HCT116 (cell line): ENCODE results near the gene EPSTI1. TPM values are rescaled to one million over a fixed set of nuclear protein-coding genes. Genes with fewer than 3 reads are reported as not detected.

Experiments used
- ATAC-seq: fragments of 200-7000 bp; cut with Tn5 transposase; 2 replicates; pipeline ENCODE4 v1.9.1; 2020; ENCODE audit warnings: mild to moderate bottlenecking, moderate library complexity
- BruUV-seq: library from RNA; stranded (reverse); fragments of 400-500 nt; replicated peaks from 2 replicates; lab custom pipeline; 2021; lab: Mats Ljungman, UMichigan
- CTCF ChIA-PET: fragments of 300-600 bp; sonication (Branson Sonifier 250); formaldehyde crosslinking; loops from one replicate; lab custom pipeline; 2021; ENCODE audit warnings: antibody characterized with exemption; lab: Charles Lee
- POLR2A ChIA-PET: fragments of 300-600, 350-600 bp; sonication (Branson Sonifier 250); formaldehyde crosslinking; loops from one replicate; lab custom pipeline; 2021; ENCODE audit warnings: antibody characterized with exemption; lab: Charles Lee
- RAD21 ChIA-PET, 2 experiments: fragments of 300-600 bp; sonication (Branson Sonifier 250); formaldehyde crosslinking; loops; one replicate each; lab custom pipeline; 2023; ENCODE audit warnings: low total read pairs in 2 of 2; ENCODE audit not compliant: uncharacterized antibody in 2 of 2, unreplicated experiment in 2 of 2, low non-redundant PET in 1 of 2; lab: Charles Lee
- DNase-seq: peaks from one replicate; pipeline ENCODE4 v3.0.0-alpha.2; 2010; ENCODE audit warnings: low read depth, low spot score
- H2AFZ ChIP-seq: fragments of 200-600 bp; shearing (Covaris generic), sonication (generic); 2 replicates; pipeline ENCODE4 v1.6.1; 2017; ENCODE audit warnings: low read depth, mixed run types, mixed read lengths, antibody characterized with exemption, low read length; ENCODE audit not compliant: poor library complexity, severe bottlenecking
- H3K27ac ChIP-seq: 2 replicates; pipeline ENCODE4 v1.5.1; 2012; ENCODE audit warnings: low read depth, low read length
- H3K27me3 ChIP-seq: fragments of 200-600 bp; sonication (generic); 2 replicates; pipeline ENCODE4 v1.6.1; 2016; ENCODE audit warnings: mixed run types, low read length, mixed read lengths; ENCODE audit not compliant: insufficient read depth
- H3K36me3 ChIP-seq, 2 experiments: fragments of 200-500 bp in 1 of 2; fragments of 200-600 bp in 1 of 2; sonication (Bioruptor generic) in 1 of 2; sonication (generic) in 1 of 2; 2 replicates each; pipeline versions ENCODE4 v1.5.1 to v1.6.1; 2014 to 2016; ENCODE audit warnings: low read length in 2 of 2, inconsistent platforms in 1 of 2, mixed read lengths in 1 of 2, mixed run types in 1 of 2; ENCODE audit not compliant: insufficient read depth in 2 of 2, control insufficient read depth in 1 of 2
- H3K4me1 ChIP-seq, 2 experiments: fragments of 200-600 bp in 1 of 2; sonication (generic) in 1 of 2; 2 replicates each; pipeline versions ENCODE4 v1.5.1 to v1.6.1; 2012 to 2017; ENCODE audit warnings: low read length in 2 of 2, inconsistent platforms in 1 of 2, mild to moderate bottlenecking in 1 of 2, mixed read lengths in 1 of 2, mixed run types in 1 of 2, moderate library complexity in 1 of 2; ENCODE audit not compliant: insufficient read depth in 2 of 2, control insufficient read depth in 1 of 2
- H3K4me2 ChIP-seq: fragments of 200-600 bp; sonication (generic); 2 replicates; pipeline ENCODE4 v1.6.1; 2017; ENCODE audit warnings: mixed run types, low read length, mixed read lengths
- H3K4me3 ChIP-seq, 2 experiments: fragments of 200-600 bp in 1 of 2; sonication (generic) in 1 of 2; replicated peaks in 1 of 2; 2 replicates each; pipeline ENCODE4 v1.5.1; 2011 to 2016; ENCODE audit warnings: low read length in 2 of 2, control low read depth in 1 of 2, low read depth in 1 of 2, mild to moderate bottlenecking in 1 of 2, mixed read lengths in 1 of 2, mixed run types in 1 of 2
- H3K79me2 ChIP-seq: fragments of 200-600 bp; sonication (generic); 2 replicates; pipeline ENCODE4 v1.6.1; 2017; ENCODE audit warnings: mild to moderate bottlenecking, mixed run types, low read length, moderate library complexity, mixed read lengths; ENCODE audit not compliant: insufficient read depth
- H3K9ac ChIP-seq: fragments of 200-600 bp; sonication (generic); 2 replicates; pipeline ENCODE4 v1.6.1; 2016; ENCODE audit warnings: low read length, mixed read lengths
- H3K9me2 ChIP-seq: fragments of 200-600 bp; sonication (generic), shearing (Covaris generic); 2 replicates; pipeline ENCODE4 v1.6.1; 2017; ENCODE audit warnings: mixed run types, mild to moderate bottlenecking, moderate library complexity; ENCODE audit not compliant: insufficient read depth
- H3K9me3 ChIP-seq, 2 experiments: fragments of 200-500 bp in 1 of 2; fragments of 200-600 bp in 1 of 2; sonication (Bioruptor generic) in 1 of 2; sonication (generic) in 1 of 2; 2 replicates each; pipeline ENCODE4 v1.6.1; 2014 to 2017; ENCODE audit warnings: low read length in 2 of 2, mixed read lengths in 2 of 2, inconsistent platforms in 1 of 2, low read depth in 1 of 2, mild to moderate bottlenecking in 1 of 2, mixed run types in 1 of 2, moderate library complexity in 1 of 2; ENCODE audit not compliant: control insufficient read depth in 1 of 2, insufficient read depth in 1 of 2
- H4K20me1 ChIP-seq: fragments of 200-600 bp; sonication (generic), shearing (Covaris generic); 2 replicates; pipeline ENCODE4 v1.6.1; 2017; ENCODE audit warnings: mixed run types, mild to moderate bottlenecking, moderate library complexity; ENCODE audit not compliant: insufficient read depth
- CBX3 ChIP-seq: IDR thresholded peaks from 2 replicates; pipeline ENCODE4 v1.6.1; 2012; ENCODE audit warnings: low read depth
- CEBPB ChIP-seq: IDR thresholded peaks from 2 replicates; pipeline ENCODE4 v1.6.1; 2012; ENCODE audit warnings: low read depth
- EGR1 ChIP-seq: IDR thresholded peaks from 2 replicates; pipeline ENCODE4 v1.6.1; 2012; ENCODE audit warnings: low read depth
- ELF1 ChIP-seq: IDR thresholded peaks from 2 replicates; pipeline ENCODE4 v1.6.1; 2012; ENCODE audit warnings: low read depth, borderline replicate concordance
- EZH2 ChIP-seq: fragments of 200-600 bp; sonication (generic); IDR thresholded peaks from 2 replicates; pipeline ENCODE4 v1.6.1; 2017; ENCODE audit warnings: antibody characterized with exemption, mixed run types
- EZH2phosphoT487 ChIP-seq: fragments of 200-600 bp; IDR thresholded peaks from 2 replicates; pipeline ENCODE4 v1.6.1; 2018; ENCODE audit warnings: antibody characterized with exemption, borderline replicate concordance
- FOSL1 ChIP-seq: IDR thresholded peaks from 2 replicates; pipeline ENCODE4 v1.6.1; 2012; ENCODE audit warnings: low read depth
- JUND ChIP-seq: IDR thresholded peaks from 2 replicates; pipeline ENCODE4 v1.6.1; 2012
- POLR2A ChIP-seq: IDR thresholded peaks from 2 replicates; pipeline ENCODE4 v1.7.0; 2011; ENCODE audit warnings: borderline replicate concordance; ENCODE audit not compliant: insufficient read depth, insufficient read length; ENCODE audit errors: extremely low read depth
- POLR2AphosphoS5 ChIP-seq: IDR thresholded peaks from 2 replicates; pipeline ENCODE4 v1.6.1; 2011; ENCODE audit warnings: mild to moderate bottlenecking, low read depth, low read length, moderate library complexity
- RAD21 ChIP-seq: IDR thresholded peaks from 2 replicates; pipeline ENCODE4 v1.6.1; 2012; ENCODE audit warnings: low read depth, mild to moderate bottlenecking
- SP1 ChIP-seq: IDR thresholded peaks from 2 replicates; pipeline ENCODE4 v1.6.1; 2012; ENCODE audit warnings: low read depth
- YY1 ChIP-seq: IDR thresholded peaks from 2 replicates; pipeline ENCODE4 v1.6.1; 2011; ENCODE audit warnings: low read length, low read depth, moderate library complexity, mild to moderate bottlenecking; ENCODE audit not compliant: insufficient replicate concordance; ENCODE audit errors: extremely low read depth
- ZFX ChIP-seq: fragments of 450-650 bp; IDR thresholded peaks from 2 replicates; pipeline ENCODE4 v1.6.1; 2017
- ZNF274 ChIP-seq: fragments of 200-500 bp; sonication (Bioruptor generic); IDR thresholded peaks from 2 replicates; pipeline ENCODE4 v1.6.1; 2014; ENCODE audit warnings: mild to moderate bottlenecking, low read depth, low read length, inconsistent platforms
- intact Hi-C: fragments of 100-400 bp; cut with micrococcal nuclease; formaldehyde crosslinking; loops from 2 replicates; pipeline ENCODE4 v1.10.0; 2022
- total RNA-seq: library from RNA; stranded (reverse); gene quantifications from one replicate; pipeline ENCODE4 v1.2.1, GENCODE V29; 2021; ENCODE audit not compliant: unreplicated experiment
- TF ChIP-seq, protein P1 (sequence below): IDR thresholded peaks from 2 replicates; pipeline ENCODE4 v1.6.1; 2012; ENCODE audit warnings: low read depth
- TF ChIP-seq, protein P2 (sequence below): IDR thresholded peaks from 2 replicates; pipeline ENCODE4 v1.6.1; 2012
- TF ChIP-seq, protein P3 (sequence below), 3 experiments: fragments of 200-600 bp in 1 of 3; sonication (generic) in 1 of 3; IDR thresholded peaks in 2 of 3; conservative IDR thresholded peaks in 1 of 3; 2 replicates each; pipeline ENCODE4 v1.5.1; 2012 to 2017; ENCODE audit warnings: low read depth in 2 of 3, low read length in 2 of 3, antibody characterized with exemption in 1 of 3, borderline replicate concordance in 1 of 3, control low read depth in 1 of 3, mild to moderate bottlenecking in 1 of 3, mixed read lengths in 1 of 3, mixed run types in 1 of 3, moderate library complexity in 1 of 3; ENCODE audit not compliant: insufficient read depth in 1 of 3
- TF ChIP-seq, protein P4 (sequence below): IDR thresholded peaks from 2 replicates; pipeline ENCODE4 v1.6.1; 2012
- TF ChIP-seq, protein P5 (sequence below): IDR thresholded peaks from 2 replicates; pipeline ENCODE4 v1.6.1; 2011; ENCODE audit warnings: mild to moderate bottlenecking, low read length, moderate library complexity; ENCODE audit not compliant: insufficient replicate concordance; ENCODE audit errors: extremely low read depth

Gene EPSTI1
- total RNA-seq, 1 experiment from 2014 or later, result 0.69 TPM

DNA sequence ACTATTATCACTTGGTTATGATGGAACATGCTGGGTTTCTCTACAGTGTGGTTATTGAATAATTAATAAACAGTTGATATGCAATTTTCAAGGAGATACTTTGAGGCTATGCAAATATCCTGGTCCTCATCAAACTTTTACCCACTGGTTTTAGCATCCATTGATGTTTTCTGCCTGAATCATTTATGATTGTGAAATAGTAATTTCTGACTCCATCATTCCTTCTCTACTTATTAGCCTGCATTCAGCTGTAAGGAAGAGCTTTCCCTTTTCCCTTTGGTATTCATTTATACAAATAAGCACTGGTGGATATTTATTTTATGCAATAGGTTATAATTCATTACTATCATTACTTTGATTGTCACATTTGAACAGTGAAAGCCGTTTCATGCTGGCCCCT, 17.5 kb upstream of the EPSTI1 start:
- ATAC-seq (no peak), DNase-seq (no peak)
- RAD21 ChIA-PET, result no interaction called here
- CTCF ChIA-PET, result no interaction called here
- no peak overlapping the region for H3K4me2 ChIP-seq
- TF ChIP-seq SP1 (no peak), EGR1 (no peak), EZH2 (no peak), RAD21 (no peak), ZNF274 (no peak), CEBPB (no peak), YY1 (no peak), FOSL1 (no peak), ELF1 (no peak), POLR2A (no peak), ZFX (no peak), EZH2phosphoT487 (no peak), CBX3 (no peak), JUND (no peak), POLR2AphosphoS5 (no peak)
- TF ChIP-seq, protein P1, sequence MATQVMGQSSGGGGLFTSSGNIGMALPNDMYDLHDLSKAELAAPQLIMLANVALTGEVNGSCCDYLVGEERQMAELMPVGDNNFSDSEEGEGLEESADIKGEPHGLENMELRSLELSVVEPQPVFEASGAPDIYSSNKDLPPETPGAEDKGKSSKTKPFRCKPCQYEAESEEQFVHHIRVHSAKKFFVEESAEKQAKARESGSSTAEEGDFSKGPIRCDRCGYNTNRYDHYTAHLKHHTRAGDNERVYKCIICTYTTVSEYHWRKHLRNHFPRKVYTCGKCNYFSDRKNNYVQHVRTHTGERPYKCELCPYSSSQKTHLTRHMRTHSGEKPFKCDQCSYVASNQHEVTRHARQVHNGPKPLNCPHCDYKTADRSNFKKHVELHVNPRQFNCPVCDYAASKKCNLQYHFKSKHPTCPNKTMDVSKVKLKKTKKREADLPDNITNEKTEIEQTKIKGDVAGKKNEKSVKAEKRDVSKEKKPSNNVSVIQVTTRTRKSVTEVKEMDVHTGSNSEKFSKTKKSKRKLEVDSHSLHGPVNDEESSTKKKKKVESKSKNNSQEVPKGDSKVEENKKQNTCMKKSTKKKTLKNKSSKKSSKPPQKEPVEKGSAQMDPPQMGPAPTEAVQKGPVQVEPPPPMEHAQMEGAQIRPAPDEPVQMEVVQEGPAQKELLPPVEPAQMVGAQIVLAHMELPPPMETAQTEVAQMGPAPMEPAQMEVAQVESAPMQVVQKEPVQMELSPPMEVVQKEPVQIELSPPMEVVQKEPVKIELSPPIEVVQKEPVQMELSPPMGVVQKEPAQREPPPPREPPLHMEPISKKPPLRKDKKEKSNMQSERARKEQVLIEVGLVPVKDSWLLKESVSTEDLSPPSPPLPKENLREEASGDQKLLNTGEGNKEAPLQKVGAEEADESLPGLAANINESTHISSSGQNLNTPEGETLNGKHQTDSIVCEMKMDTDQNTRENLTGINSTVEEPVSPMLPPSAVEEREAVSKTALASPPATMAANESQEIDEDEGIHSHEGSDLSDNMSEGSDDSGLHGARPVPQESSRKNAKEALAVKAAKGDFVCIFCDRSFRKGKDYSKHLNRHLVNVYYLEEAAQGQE, result no peak
- TF ChIP-seq, protein P2, sequence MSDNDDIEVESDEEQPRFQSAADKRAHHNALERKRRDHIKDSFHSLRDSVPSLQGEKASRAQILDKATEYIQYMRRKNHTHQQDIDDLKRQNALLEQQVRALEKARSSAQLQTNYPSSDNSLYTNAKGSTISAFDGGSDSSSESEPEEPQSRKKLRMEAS, result no peak
- TF ChIP-seq, protein P3, sequence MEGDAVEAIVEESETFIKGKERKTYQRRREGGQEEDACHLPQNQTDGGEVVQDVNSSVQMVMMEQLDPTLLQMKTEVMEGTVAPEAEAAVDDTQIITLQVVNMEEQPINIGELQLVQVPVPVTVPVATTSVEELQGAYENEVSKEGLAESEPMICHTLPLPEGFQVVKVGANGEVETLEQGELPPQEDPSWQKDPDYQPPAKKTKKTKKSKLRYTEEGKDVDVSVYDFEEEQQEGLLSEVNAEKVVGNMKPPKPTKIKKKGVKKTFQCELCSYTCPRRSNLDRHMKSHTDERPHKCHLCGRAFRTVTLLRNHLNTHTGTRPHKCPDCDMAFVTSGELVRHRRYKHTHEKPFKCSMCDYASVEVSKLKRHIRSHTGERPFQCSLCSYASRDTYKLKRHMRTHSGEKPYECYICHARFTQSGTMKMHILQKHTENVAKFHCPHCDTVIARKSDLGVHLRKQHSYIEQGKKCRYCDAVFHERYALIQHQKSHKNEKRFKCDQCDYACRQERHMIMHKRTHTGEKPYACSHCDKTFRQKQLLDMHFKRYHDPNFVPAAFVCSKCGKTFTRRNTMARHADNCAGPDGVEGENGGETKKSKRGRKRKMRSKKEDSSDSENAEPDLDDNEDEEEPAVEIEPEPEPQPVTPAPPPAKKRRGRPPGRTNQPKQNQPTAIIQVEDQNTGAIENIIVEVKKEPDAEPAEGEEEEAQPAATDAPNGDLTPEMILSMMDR (IDR thresholded peaks at IDR 0.05 in 2 of 3, conservative IDR thresholded peaks at IDR 0.05 in 1 of 3; ENCODE audit: borderline replicate concordance in 1 of 3, insufficient read depth in 1 of 3, low read depth in 2 of 3, low read length in 2 of 3), result no peak
- TF ChIP-seq, protein P4, sequence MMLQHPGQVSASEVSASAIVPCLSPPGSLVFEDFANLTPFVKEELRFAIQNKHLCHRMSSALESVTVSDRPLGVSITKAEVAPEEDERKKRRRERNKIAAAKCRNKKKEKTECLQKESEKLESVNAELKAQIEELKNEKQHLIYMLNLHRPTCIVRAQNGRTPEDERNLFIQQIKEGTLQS, result no peak
- TF ChIP-seq, protein P5, sequence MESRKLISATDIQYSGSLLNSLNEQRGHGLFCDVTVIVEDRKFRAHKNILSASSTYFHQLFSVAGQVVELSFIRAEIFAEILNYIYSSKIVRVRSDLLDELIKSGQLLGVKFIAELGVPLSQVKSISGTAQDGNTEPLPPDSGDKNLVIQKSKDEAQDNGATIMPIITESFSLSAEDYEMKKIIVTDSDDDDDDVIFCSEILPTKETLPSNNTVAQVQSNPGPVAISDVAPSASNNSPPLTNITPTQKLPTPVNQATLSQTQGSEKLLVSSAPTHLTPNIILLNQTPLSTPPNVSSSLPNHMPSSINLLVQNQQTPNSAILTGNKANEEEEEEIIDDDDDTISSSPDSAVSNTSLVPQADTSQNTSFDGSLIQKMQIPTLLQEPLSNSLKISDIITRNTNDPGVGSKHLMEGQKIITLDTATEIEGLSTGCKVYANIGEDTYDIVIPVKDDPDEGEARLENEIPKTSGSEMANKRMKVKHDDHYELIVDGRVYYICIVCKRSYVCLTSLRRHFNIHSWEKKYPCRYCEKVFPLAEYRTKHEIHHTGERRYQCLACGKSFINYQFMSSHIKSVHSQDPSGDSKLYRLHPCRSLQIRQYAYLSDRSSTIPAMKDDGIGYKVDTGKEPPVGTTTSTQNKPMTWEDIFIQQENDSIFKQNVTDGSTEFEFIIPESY, result no peak
- POLR2A ChIA-PET, result no interaction called here
- H3K27ac ChIP-seq, result no peak overlapping the region
- H2AFZ ChIP-seq, result no peak overlapping the region
- no peaks in the 10 kb centered on the region for H3K9me3 ChIP-seq
- no TSS peak for BruUV-seq
- H3K9me2 ChIP-seq, result no peaks in the 10 kb centered on the region
- no peaks in the 10 kb centered on the region for H4K20me1 ChIP-seq
- no peak overlapping the region for H3K4me3 ChIP-seq
- H3K79me2 ChIP-seq, result no peaks in the 10 kb centered on the region
- H3K27me3 ChIP-seq, result no peaks in the 10 kb centered on the region
- no peaks in the 10 kb centered on the region for H3K4me1 ChIP-seq
- H3K9ac ChIP-seq, result no peak overlapping the region
- intact Hi-C loops, result no loop called here
- no peaks in the 10 kb centered on the region for H3K36me3 ChIP-seq
